PFSK-1 (cell line): ENCODE measurements around the gene RUFY3.

Experiments used
- POLR2AphosphoS5 ChIP-seq: IDR thresholded peaks from 2 replicates; pipeline ENCODE4 v1.6.1; 2012; ENCODE audit warnings: low read depth, mild to moderate bottlenecking, control low read depth, low read length, moderate library complexity
- TAF1 ChIP-seq: IDR thresholded peaks from 2 replicates; pipeline ENCODE4 v1.6.1; 2012; ENCODE audit warnings: low read length, control low read depth, borderline replicate concordance; ENCODE audit not compliant: insufficient read depth

- TF ChIP-seq TAF1: no peak
- no peak for TF ChIP-seq POLR2AphosphoS5
These were observed 26.1 kb downstream of the RUFY3 start for GRCh38 chr4:70747874-70748273.
